ENCODE data around the gene SLF1. TPM values are rescaled to one million over a fixed set of nuclear protein-coding genes. Genes with fewer than 3 reads are reported as not detected.

SLF1 gene
- total and polyA plus RNA-seq, 2 of the 8 experiments (the other 6 are each of a cell fraction or from before 2014, with no cell fraction given): 4.8 to 15.7 TPM

GRCh38 chr5:94646758-94647157 lies 28.3 kb downstream of the SLF1 start:
- H3K27ac ChIP-seq (ENCODE audit: low read depth, low read length): no peak overlapping the region
- no peak overlapping the region for H3K18ac ChIP-seq (ENCODE audit: extremely low read depth, low read length)
- ChIA-PET POLR2A (ENCODE audit: partially characterized antibody) (no interaction called here), CTCF (ENCODE audit: partially characterized antibody) (no interaction called here)
- no peaks in the 10 kb centered on the region for H3K4me1 ChIP-seq (replicated peaks in 1 of 4; ENCODE audit: control insufficient read depth in 3 of 4, insufficient read depth in 4 of 4, low read length in 3 of 4)
- no peak overlapping the region for H2BK15ac ChIP-seq (ENCODE audit: low read length)
- no peaks in the 10 kb centered on the region for H3K79me1 ChIP-seq (ENCODE audit: low read depth, low read length)
- no peak overlapping the region for H2BK5ac ChIP-seq (ENCODE audit: low read depth, low read length)
- H3K79me2 ChIP-seq (ENCODE audit: control insufficient read depth in 1 of 2, insufficient read depth in 2 of 2, low read length in 2 of 2): no peaks in the 10 kb centered on the region
- no peak overlapping the region for H4K8ac ChIP-seq (ENCODE audit: extremely low read depth, insufficient read depth, low read length)
- H2AFZ ChIP-seq (ENCODE audit: low read length): no peak overlapping the region
- TF ChIP-seq PHF8 (conservative IDR thresholded peaks at IDR 0.05; ENCODE audit: low read depth, low read length) (no peak), EZH2 (IDR thresholded peaks at IDR 0.05; ENCODE audit: low read depth, low read length, severe bottlenecking) (no peak), CEBPB (IDR thresholded peaks at IDR 0.05; ENCODE audit: low read depth, low read length) (no peak), CBX5 (IDR thresholded peaks at IDR 0.05; ENCODE audit: low read depth, low read length) (no peak), RAD21 (IDR thresholded peaks at IDR 0.05 in 1 of 2, conservative IDR thresholded peaks at IDR 0.05 in 1 of 2; ENCODE audit: low read depth in 2 of 2, low read length in 2 of 2) (no peak), JUN (IDR thresholded peaks at IDR 0.05; ENCODE audit: low read depth, low read length) (no peak), ATF2 (IDR thresholded peaks at IDR 0.05; ENCODE audit: low read length) (no peak), RBBP5 (IDR thresholded peaks at IDR 0.05; ENCODE audit: borderline replicate concordance, low read depth, low read length) (no peak), KDM1A (IDR thresholded peaks at IDR 0.05; ENCODE audit: borderline replicate concordance, low read length) (no peak), SP2 (IDR thresholded peaks at IDR 0.05; ENCODE audit: low read length) (no peak), HDAC6 (IDR thresholded peaks at IDR 0.05; ENCODE audit: low read depth, low read length) (no peak), FOSL1 (IDR thresholded peaks at IDR 0.05; ENCODE audit: insufficient read depth, low read depth, low read length) (no peak)
- H3K4ac ChIP-seq (replicated peaks; ENCODE audit: insufficient read length, low read depth, low read length): no peak overlapping the region
- H3K9ac ChIP-seq (replicated peaks in 1 of 4; ENCODE audit: extremely low read depth in 1 of 4, low read depth in 3 of 4, low read length in 3 of 4): no peak overlapping the region
- no peak overlapping the region for H3K14ac ChIP-seq (ENCODE audit: insufficient read length)
- H3K36me3 ChIP-seq (ENCODE audit: control insufficient read depth in 2 of 4, insufficient read depth in 4 of 4, low read length in 3 of 4): no peaks in the 10 kb centered on the region; a peak in 2 of 8 replicates
- no peak overlapping the region for H3K56ac ChIP-seq (replicated peaks; ENCODE audit: insufficient read length, low read depth, low read length)
- H3K23me2 ChIP-seq (ENCODE audit: low read depth, low read length): no peaks in the 10 kb centered on the region
- H2BK12ac ChIP-seq (ENCODE audit: low read depth, low read length): no peak overlapping the region
- no peak overlapping the region for H4K91ac ChIP-seq (replicated peaks; ENCODE audit: insufficient read length, low read length)
- FAIRE-seq (no peak), DNase-seq (ENCODE audit: low read depth in 1 of 2, low spot score in 2 of 2) (no peak)
- no peak overlapping the region for H3K4me2 ChIP-seq (ENCODE audit: insufficient read depth in 1 of 2, low read depth in 2 of 2, low read length in 2 of 2)
- H3K23ac ChIP-seq (ENCODE audit: insufficient read length): no peak overlapping the region
- H2AK5ac ChIP-seq (ENCODE audit: low read depth, low read length): no peak overlapping the region
- no peak overlapping the region for H3K4me3 ChIP-seq (ENCODE audit: extremely low read depth in 1 of 4, insufficient read depth in 2 of 4, low read depth in 3 of 4, low read length in 4 of 4)
- H3K27me3 ChIP-seq (replicated peaks in 1 of 4; ENCODE audit: control insufficient read depth in 3 of 4, extremely low read depth in 1 of 4, insufficient read depth in 3 of 4, low read length in 3 of 4): no peaks in the 10 kb centered on the region
- H3K9me3 ChIP-seq (ENCODE audit: insufficient read depth in 2 of 2, low read depth in 1 of 2, low read length in 1 of 2): no peaks in the 10 kb centered on the region
- no peak overlapping the region for H2BK20ac ChIP-seq (ENCODE audit: low read length)
- no peaks in the 10 kb centered on the region for H4K20me1 ChIP-seq (replicated peaks in 1 of 2; ENCODE audit: control insufficient read depth in 1 of 2, insufficient read depth in 2 of 2, low read length in 2 of 2)
- H4K5ac ChIP-seq (ENCODE audit: insufficient read length, low read depth, low read length): no peak overlapping the region
- no peak overlapping the region for H2BK120ac ChIP-seq (replicated peaks; ENCODE audit: low read depth, low read length)
